ENCODE data around the gene STH. TPM values are rescaled to one million over a fixed set of nuclear protein-coding genes. Genes with fewer than 3 reads are reported as not detected.

Gene STH, protein sequence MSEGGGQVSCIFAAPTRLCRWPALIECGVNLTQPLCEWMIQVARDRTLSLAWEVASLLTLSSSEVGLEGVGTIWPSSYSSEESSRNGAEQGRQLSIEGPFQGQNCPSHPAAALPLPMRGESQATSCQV
- not detected in 2 replicates for total RNA-seq (2022)
- not detected for Bru-seq, nascent RNA
- not detected for BruChase-seq, experiment 1, labeled RNA remaining after a 6-hour chase
- BruChase-seq, experiment 2, labeled RNA remaining after a 2-hour chase: not detected
- long read RNA-seq: 0 reads

GRCh38 chr17:45998987-45999899 lies at the start of gene STH:
Gene STH (plus strand): TSS chr17:45999250. CDS start chr17:45999280, 30 bp downstream.
- no peak within 1 kb of the TSS for H3K4me3 Mint-ChIP-seq (ENCODE audit: unreplicated experiment)
- H3K36me3 Mint-ChIP-seq (ENCODE audit: insufficient read depth, unreplicated experiment): no peaks in the 10 kb centered on the region
- intact Hi-C loops (cut with micrococcal nuclease): no loop called here
- H3K9me3 Mint-ChIP-seq (ENCODE audit: unreplicated experiment): no peaks in the 10 kb centered on the region
- H3K27ac Mint-ChIP-seq (ENCODE audit: low read depth, unreplicated experiment): no peak within 1 kb of the TSS
- TF ChIP-seq, protein P1, sequence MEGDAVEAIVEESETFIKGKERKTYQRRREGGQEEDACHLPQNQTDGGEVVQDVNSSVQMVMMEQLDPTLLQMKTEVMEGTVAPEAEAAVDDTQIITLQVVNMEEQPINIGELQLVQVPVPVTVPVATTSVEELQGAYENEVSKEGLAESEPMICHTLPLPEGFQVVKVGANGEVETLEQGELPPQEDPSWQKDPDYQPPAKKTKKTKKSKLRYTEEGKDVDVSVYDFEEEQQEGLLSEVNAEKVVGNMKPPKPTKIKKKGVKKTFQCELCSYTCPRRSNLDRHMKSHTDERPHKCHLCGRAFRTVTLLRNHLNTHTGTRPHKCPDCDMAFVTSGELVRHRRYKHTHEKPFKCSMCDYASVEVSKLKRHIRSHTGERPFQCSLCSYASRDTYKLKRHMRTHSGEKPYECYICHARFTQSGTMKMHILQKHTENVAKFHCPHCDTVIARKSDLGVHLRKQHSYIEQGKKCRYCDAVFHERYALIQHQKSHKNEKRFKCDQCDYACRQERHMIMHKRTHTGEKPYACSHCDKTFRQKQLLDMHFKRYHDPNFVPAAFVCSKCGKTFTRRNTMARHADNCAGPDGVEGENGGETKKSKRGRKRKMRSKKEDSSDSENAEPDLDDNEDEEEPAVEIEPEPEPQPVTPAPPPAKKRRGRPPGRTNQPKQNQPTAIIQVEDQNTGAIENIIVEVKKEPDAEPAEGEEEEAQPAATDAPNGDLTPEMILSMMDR (IDR thresholded peaks at IDR 0.05; ENCODE audit: unreplicated experiment): no peak
- CTCF ChIA-PET: interaction anchor here (0.6 to 6.4 kb wide), 2 partner anchors 152 to 214 kb away, joined by 3 to 61 read pairs; no protein-coding TSS in a partner anchor
- POLR2A ChIA-PET: interaction anchor here (0.6 kb wide), 1 partner anchor 287 kb away, joined by 3 read pairs; no protein-coding TSS in a partner anchor
- no peak for DNase-seq (ENCODE audit: unreplicated experiment)
- H3K27me3 Mint-ChIP-seq (ENCODE audit: insufficient read depth, unreplicated experiment): peaks cover 10% of the 10 kb centered on the region
- no peaks in the 10 kb centered on the region for H3K4me1 Mint-ChIP-seq (ENCODE audit: insufficient read depth, unreplicated experiment)
- no TSS peak for BruUV-seq (replicated peaks)

DNA sequence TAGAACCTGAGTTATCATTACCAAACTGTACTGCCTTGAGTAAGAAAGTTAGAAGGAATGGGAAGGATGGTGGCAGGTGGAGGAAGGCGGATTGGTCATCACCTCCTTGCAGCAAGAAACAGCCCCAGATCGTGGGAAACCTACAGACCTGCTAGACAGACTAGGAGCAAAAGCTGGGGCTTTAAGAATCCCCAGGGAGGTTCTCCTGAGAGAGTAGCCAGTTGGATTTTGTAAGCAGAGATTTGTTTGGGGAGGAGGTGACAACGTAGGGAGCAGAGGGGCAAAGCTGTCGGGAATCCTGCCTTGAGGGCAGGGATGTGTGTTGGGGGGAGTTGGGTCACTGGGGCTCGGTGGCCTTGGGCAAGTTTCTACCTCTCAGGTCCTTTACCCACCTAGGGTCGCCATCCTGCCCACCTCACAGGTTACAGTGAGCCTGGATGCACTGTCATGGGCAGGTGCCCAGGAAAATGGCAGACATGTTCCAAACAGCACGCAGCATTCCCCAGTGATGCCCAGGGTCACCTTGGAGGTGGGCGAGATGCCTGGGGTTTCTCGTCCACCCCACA lies 49.2 kb upstream of the STH start:
- Mint-ChIP-seq H3K27ac (ENCODE audit: low read depth, unreplicated experiment) (no peak overlapping the region), H3K4me1 (ENCODE audit: insufficient read depth, unreplicated experiment) (no peaks in the 10 kb centered on the region), H3K27me3 (ENCODE audit: insufficient read depth, unreplicated experiment) (peaks cover 39% of the 10 kb centered on the region), H3K4me3 (ENCODE audit: unreplicated experiment) (no peak overlapping the region), H3K9me3 (ENCODE audit: unreplicated experiment) (no peaks in the 10 kb centered on the region), H3K36me3 (ENCODE audit: insufficient read depth, unreplicated experiment) (no peaks in the 10 kb centered on the region)
- BruUV-seq (replicated peaks): no TSS peak
- ChIA-PET CTCF (interaction anchor here (0.6 to 2.7 kb wide), 13 partner anchors 11 to 310 kb away, joined by 3 to 26 read pairs (median 6); no protein-coding TSS in a partner anchor), POLR2A (interaction anchor here (1.2 kb wide), 1 partner anchor 11 kb away, joined by 3 read pairs; no protein-coding TSS in a partner anchor)
- DNase-seq (ENCODE audit: unreplicated experiment): no peak
- intact Hi-C loops (cut with micrococcal nuclease): no loop called here
- TF ChIP-seq, protein P1 (IDR thresholded peaks at IDR 0.05; ENCODE audit: unreplicated experiment): no peak

- H3K4me1 Mint-ChIP-seq (ENCODE audit: insufficient read depth, unreplicated experiment): no peaks in the 10 kb centered on the region
- no peak overlapping the region for H3K4me3 Mint-ChIP-seq (ENCODE audit: unreplicated experiment)
- H3K27me3 Mint-ChIP-seq (ENCODE audit: insufficient read depth, unreplicated experiment): peaks cover 33% of the 10 kb centered on the region
- intact Hi-C loops (cut with micrococcal nuclease): no loop called here
- POLR2A ChIA-PET: no interaction called here
- no peak overlapping the region for H3K27ac Mint-ChIP-seq (ENCODE audit: low read depth, unreplicated experiment)
- no peak for DNase-seq (ENCODE audit: unreplicated experiment)
- no TSS peak for BruUV-seq (replicated peaks)
- no peaks in the 10 kb centered on the region for H3K9me3 Mint-ChIP-seq (ENCODE audit: unreplicated experiment)
- no peaks in the 10 kb centered on the region for H3K36me3 Mint-ChIP-seq (ENCODE audit: insufficient read depth, unreplicated experiment)
- TF ChIP-seq, protein P1 (IDR thresholded peaks at IDR 0.05; ENCODE audit: unreplicated experiment): no peak
- CTCF ChIA-PET: no interaction called here
Measured at GRCh38 chr17:45950888-45951287, 48.2 kb upstream of the STH start.

GRCh38 chr17:45951403-45951802 lies 47.6 kb upstream of the STH start:
- POLR2A ChIA-PET: no interaction called here
- no peak overlapping the region for H3K27ac Mint-ChIP-seq (ENCODE audit: low read depth, unreplicated experiment)
- BruUV-seq (replicated peaks): no TSS peak
- TF ChIP-seq, protein P1 (IDR thresholded peaks at IDR 0.05; ENCODE audit: unreplicated experiment): no peak
- intact Hi-C loops (cut with micrococcal nuclease): no loop called here
- no peaks in the 10 kb centered on the region for H3K9me3 Mint-ChIP-seq (ENCODE audit: unreplicated experiment)
- no peaks in the 10 kb centered on the region for H3K4me1 Mint-ChIP-seq (ENCODE audit: insufficient read depth, unreplicated experiment)
- CTCF ChIA-PET: no interaction called here
- no peak for DNase-seq (ENCODE audit: unreplicated experiment)
- no peak overlapping the region for H3K4me3 Mint-ChIP-seq (ENCODE audit: unreplicated experiment)
- H3K36me3 Mint-ChIP-seq (ENCODE audit: insufficient read depth, unreplicated experiment): no peaks in the 10 kb centered on the region
- H3K27me3 Mint-ChIP-seq (ENCODE audit: insufficient read depth, unreplicated experiment): peaks cover 33% of the 10 kb centered on the region

Data from MCF 10A (cell line).